HG02623 (cell line): Measurements from ENCODE around the gene RASA3.

Experiments
- ATAC-seq: cut with Tn5 transposase; IDR thresholded peaks from one replicate; pipeline ENCODE4 v1.9.1; 2021; ENCODE audit warnings: moderate library complexity; ENCODE audit not compliant: unreplicated experiment

RASA3 gene

DNA sequence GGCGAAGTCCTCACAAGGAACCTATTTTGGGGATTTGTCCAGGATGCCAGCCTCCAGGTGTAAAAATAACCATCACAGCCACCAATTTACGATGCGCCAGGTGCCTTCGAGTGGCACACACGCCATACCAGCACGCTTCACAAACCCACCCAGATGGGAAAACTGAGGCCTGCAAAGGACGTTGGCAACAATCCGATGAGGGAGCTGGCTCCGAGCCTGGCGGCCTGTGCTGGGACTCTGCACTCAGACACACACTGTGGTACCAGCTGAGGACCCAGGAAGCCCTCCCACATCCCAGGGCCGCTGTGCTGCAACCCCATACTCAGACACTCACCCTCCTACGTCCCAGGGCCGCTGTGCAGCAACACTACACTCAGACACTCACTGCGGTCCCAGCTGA is 93.5 kb downstream of the RASA3 start:
- ATAC-seq = no peak

DNA sequence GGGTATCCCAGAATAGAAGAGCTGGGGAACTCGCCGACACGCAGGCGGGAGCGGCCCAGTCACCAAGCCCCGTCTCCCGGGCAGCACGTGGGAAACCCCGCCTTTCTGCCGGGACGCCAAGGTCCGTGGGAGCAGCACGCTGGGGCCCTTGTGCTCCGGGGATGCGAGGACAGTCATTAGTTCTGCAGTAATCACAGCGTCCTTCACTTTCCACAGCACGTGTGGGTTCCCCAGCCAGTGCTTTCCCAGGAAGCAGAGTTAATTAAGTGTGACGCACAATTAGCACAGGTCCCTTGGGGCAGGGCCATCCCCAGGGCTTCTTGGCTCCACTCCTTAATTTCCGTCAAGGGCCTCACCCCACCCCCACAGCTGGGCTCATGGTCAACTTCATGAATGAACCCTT is 94.2 kb downstream of the RASA3 start:
- ATAC-seq = no peak

- no peak for ATAC-seq
These were observed 94.7 kb downstream of the RASA3 start for GRCh38 chr13:114037674-114038073.

DNA sequence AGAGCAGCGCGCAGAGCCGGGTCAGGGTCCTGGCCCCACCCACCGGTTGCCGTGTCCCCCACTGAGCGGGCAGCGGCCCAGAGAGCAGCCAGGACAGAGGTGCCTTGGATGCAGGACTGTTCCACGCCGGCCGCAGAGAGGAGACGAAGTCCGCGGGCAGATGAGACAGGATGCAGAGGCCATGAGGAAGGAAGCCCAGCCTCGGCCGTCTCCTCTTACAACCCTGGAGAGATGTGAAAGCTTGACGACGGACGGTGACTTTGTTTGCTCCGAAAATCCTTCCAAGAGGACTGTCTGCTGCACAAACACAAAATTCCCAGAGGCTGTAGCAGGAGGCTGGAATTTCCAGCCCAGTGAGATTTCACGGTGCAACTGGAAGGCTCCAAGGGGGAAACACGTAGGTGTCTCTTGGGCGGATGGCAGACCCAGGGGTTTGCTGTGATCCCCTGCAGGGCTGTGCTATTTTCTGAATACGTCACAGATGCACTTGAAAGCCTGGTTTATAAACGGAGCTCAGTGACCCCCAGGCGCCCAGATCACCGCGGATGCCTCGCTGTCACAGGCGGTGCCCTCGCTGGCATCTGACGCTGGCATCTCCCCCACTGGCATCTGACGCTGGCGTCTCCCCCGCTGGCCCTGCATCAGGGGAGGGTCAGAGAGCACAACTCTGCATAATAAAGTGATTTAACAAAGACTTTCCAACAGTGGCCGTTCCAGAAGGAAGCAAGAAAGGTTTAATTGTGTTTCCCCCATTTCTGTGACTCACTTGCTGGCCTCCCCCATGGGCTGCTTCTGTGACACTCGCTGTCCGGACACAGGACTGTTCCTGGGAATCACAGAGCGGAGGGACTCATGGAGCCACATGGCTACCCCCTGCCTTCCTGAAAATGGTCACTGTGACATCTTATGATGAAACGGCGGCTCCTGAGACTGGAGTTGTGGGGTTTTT is 96.6 kb downstream of the RASA3 start:
- no peak for ATAC-seq

- ATAC-seq = no peak
These were observed 97.2 kb downstream of the RASA3 start for GRCh38 chr13:114035186-114035582.

GRCh38 chr13:114034481-114034891 is 97.9 kb downstream of the RASA3 start:
- ATAC-seq = no peak

DNA sequence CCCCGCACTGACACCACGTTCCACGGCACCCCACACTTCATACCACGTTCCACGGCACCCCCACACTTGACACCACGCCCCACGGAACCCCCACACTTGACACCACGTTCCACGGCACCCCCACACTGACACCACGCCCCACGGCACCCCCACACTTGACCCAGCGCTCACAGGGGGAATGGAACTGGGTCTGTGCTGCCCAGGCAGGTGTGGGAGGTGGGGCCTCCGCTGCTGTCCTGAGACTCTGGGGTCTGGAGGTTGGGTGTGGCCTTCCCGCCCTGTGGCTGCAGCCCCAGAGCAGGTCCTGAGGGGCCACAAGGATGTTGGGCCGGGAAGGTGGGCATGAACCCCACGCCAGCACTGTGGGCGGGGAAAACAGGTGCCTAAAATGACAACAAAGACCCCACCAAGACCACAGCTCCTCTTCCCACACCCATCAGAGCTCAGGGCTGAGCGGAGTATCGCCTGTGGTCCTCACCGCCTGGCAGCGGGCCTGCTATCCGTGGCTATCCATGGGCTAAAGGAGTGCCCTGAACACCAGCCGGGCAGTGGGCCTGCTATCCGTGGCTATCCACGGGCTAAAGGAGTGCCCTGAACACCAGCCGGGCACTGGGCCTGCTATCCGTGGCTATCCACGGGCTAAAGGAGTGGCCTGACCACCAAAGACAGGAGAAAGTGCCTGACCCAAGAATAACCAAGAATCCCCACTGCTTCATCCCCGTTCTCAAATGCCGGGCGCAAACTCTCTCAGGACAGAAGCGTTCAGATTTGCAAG is 98.7 kb downstream of the RASA3 start:
- no peak for ATAC-seq

- ATAC-seq = no peak
These were observed 100.2 kb downstream of the RASA3 start for GRCh38 chr13:114032126-114032799.

- ATAC-seq = no peak
These were observed 100.8 kb downstream of the RASA3 start for GRCh38 chr13:114031631-114032030.

- ATAC-seq = no peak
These were observed 101.5 kb downstream of the RASA3 start for GRCh38 chr13:114030666-114031610.

DNA sequence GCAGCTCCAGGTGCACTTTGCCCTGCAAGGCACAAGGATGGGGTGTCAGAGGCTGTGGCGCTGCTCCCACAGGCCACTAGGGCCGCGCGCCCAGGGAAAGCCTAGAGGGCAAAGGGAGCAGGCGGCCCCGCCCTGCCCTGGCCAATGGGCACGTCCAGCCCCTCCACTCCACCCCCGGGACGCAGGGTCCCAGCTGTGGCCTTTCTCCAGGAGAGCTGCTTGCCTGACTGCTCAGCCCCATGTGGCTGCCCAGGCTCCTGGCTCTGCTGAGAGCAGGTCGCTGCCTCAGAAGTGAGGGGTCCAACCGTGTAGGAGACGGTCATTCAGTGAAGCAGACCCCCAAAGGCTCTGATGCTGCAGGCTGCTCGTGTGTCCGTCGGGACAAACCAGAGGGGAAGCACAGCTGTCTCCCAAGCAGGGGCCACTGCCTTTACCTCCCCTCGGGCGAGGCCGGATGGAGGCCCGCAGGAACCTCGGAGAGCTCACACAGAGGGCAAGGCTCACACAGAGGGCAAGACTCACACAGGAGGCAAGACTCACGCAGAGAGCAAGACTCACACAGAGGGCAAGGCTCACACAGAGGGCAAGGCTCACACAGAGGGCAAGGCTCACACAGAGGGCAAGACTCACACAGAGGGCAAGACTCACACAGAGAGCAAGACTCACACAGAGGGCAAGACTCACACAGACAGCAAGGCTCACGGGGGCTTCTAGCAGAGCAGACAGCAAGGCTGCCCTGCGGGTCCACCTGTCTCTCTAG is 102.4 kb downstream of the RASA3 start:
- no peak for ATAC-seq

- no peak for ATAC-seq
These were observed 104.6 kb downstream of the RASA3 start for GRCh38 chr13:114027826-114028225.

DNA sequence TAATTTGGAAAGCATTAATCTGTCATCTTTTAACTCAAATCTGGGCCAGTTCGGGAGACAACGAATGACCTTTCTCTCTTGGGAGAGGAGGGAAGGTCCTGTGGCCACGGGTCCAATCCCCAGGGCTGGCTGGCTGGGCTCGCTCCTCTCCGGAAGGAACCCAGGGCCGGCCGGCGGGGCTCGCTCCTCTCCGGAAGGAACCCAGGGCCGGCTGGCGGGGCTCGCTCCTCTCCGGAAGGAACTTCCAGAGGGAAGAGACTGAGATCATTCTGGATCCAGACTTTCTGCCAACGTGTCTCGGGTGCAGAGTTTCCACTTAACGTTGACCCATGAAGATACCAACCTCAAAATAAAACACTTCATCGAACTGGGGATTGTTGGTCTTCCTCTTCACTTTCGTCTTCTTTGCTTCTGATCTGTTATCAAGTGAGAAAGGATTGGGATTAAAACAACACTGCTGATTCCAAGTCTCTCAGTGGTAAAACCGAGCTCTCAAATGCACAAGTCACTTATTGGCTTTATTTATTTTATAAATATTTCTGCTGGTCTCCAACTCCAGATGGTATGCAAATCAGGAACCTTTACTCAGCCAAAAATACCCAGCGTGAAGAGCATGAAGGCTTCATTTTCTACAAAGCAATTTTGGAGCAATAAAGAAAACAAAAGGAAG is 105.2 kb downstream of the RASA3 start:
- no peak for ATAC-seq

DNA sequence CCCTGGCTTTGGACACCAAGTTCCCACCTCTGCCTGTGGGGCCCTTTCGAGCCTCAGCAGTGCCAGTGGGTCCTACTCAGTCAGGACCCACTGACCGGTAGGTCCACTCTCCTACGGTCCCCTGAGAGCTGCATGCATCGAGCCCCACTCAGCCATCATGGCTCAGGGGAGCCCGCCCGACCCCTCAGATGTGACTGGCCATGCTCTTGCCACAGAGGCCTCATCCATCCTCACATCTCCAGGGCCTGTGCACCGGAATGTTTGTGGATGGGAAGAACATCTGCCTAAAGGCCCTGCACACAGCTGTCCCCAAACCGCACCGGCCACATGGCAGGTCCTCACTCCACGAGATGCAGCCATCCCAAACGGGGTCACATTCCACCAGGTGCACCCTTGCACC is 105.9 kb downstream of the RASA3 start:
- no peak for ATAC-seq

DNA sequence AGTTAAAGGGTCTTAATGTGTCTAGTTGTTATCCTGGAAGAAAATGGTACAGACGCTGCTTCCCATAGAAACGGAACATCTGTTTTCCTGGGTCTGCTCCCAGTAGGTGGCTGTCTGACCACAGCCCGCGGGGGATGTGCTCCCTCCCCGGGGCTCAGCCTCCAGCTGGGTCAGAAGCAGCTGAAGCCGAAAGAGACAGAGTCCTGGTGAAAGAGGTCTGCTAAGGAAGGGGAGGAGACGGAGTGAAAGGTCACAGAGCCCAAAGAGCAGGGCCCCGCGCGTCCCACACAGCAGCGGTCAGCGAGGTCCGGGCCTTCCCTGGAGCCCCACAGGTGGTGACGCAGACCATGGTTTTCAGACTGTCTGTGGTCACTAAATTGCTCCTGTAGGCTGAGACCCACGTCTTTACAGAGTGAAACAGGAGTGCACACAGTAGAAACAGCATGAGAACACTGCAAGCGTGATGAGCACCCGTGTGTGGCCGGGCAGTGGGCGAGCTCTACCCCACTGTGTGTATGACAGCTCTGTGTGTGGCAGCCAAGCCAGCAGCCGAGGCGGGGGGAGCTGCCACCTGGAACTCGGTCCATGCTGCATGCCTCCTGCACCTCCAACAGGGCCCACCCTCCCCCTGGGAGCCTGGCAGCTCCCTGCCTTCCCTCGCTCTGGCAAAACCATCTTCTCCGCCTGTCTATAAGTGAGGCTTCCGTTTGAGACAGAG is 106.5 kb downstream of the RASA3 start:
- no peak for ATAC-seq

DNA sequence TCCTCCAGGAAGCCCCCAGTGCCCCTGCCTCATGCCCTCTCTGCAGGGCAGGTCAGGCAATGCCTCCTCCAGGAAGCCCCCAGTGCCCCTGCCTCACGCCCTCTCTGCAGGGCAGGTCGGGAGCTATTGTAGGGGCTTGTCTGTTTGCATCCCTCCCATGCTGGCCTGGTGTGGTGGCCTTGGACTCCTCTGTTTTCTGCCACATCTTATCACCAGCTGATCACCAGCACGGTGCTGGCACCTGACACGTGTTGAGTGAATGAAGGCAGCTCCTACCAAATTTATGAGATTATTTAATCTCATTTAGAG is 107.1 kb downstream of the RASA3 start:
- ATAC-seq = no peak

DNA sequence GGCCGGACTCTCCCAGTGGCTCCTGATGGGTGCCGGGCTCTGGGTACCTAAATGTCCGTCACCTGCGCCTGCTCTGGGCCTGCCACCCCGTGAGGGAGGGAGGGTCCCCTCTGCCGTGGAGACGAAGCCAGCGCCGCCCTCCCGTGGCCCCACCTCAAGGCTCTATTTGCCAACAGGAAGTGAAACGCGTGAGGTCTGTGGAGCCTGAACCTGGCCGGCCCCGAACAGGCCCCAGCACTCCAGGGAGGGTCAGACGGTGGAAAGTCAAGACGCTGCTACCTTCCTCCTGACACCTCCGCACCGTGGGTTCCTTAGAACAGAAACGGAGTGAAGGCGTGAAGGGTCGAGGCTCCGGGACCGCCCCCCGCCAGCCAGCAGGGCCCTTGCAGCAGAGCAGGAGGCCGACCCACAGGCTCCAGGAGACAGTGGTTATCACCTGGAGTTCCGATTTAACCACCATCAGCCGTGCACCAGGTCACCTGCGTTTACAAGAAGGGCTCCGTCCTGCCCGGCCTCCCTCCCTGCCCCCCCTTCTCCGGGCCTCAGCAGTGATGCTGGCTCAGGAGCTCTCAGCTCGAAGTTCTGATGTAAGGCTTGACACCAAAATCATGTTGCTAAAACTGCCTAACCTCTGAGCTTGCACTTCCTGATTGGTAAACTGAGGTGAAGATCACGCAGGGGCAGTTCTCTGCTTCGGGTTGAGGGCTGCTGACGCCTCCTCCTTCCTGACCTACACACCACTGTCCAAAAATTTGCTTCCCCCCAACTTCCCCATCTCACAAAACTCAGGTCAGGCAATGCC is 107.6 kb downstream of the RASA3 start:
- ATAC-seq = no peak
